Peyer's patch (tissue), 4 donors: ENCODE data around the gene CDK15.

Source experiments
- CTCF ChIP-seq, 6 experiments: fragments of 450-650 bp in 4 of 6; fragments of 200-600 bp in 2 of 6; sonication (generic) in 1 of 6; IDR thresholded peaks; one replicate each; pipeline ENCODE4 v1.5.1; 2017 to 2019; ENCODE audit warnings: antibody characterized with exemption in 6 of 6, mild to moderate bottlenecking in 3 of 6, moderate library complexity in 1 of 6
- POLR2A ChIP-seq, 2 donors: fragments of 450-650 bp; IDR thresholded peaks; one replicate each; pipeline ENCODE4 v1.5.1; 2017; ENCODE audit warnings: antibody characterized with exemption in 2 of 2, mild to moderate bottlenecking in 2 of 2, moderate library complexity in 2 of 2

- TF ChIP-seq CTCF (IDR thresholded peaks at IDR 0.05) (no peak), POLR2A (IDR thresholded peaks at IDR 0.05) (no peak)
These were observed 41.1 kb downstream of the CDK15 start for GRCh38 chr2:201847481-201847880.
